HG03571 (cell line): ENCODE results near the gene NUDT8.
"Not testable (repeated sequence)": the region's sequence is repeated elsewhere in the genome, so short reads cannot be mapped to it uniquely, and the experiment has no call there.

ENCODE experiments used
- ATAC-seq: cut with Tn5 transposase; IDR thresholded peaks from one replicate; pipeline ENCODE4 v1.9.1; 2021; ENCODE audit not compliant: unreplicated experiment

Gene NUDT8

GRCh38 chr11:67662142-67662834, 32.6 kb upstream of the NUDT8 start:
- no peak for ATAC-seq

GRCh38 chr11:67660752-67661151, 31.0 kb upstream of the NUDT8 start:
- ATAC-seq, result not testable (repeated sequence)

- ATAC-seq, result not testable (repeated sequence)
Measured at GRCh38 chr11:67659651-67660165, 30.0 kb upstream of the NUDT8 start.

GRCh38 chr11:67657300-67657699, 27.6 kb upstream of the NUDT8 start:
- ATAC-seq, result no peak

GRCh38 chr11:67656278-67656922, 26.7 kb upstream of the NUDT8 start:
- ATAC-seq, result no peak

GRCh38 chr11:67654225-67654624, 24.5 kb upstream of the NUDT8 start:
- ATAC-seq, result no peak

GRCh38 chr11:67652965-67653845, 23.5 kb upstream of the NUDT8 start:
- no peak for ATAC-seq

- ATAC-seq, result no peak
Measured at GRCh38 chr11:67651976-67652781, 22.4 kb upstream of the NUDT8 start.

- no peak for ATAC-seq
Measured at GRCh38 chr11:67649634-67650510, 20.1 kb upstream of the NUDT8 start.

GRCh38 chr11:67648796-67649613, 19.3 kb upstream of the NUDT8 start:
- ATAC-seq, result no peak

- no peak for ATAC-seq
Measured at GRCh38 chr11:67648140-67648795, 18.5 kb upstream of the NUDT8 start.

- no peak for ATAC-seq
Measured at GRCh38 chr11:67647471-67647870, 17.7 kb upstream of the NUDT8 start.

GRCh38 chr11:67646535-67647336, 17.0 kb upstream of the NUDT8 start:
- no peak for ATAC-seq

GRCh38 chr11:67645521-67646461, 16.1 kb upstream of the NUDT8 start:
- no peak for ATAC-seq

GRCh38 chr11:67644472-67645418, 15.0 kb upstream of the NUDT8 start:
- no peak for ATAC-seq
